NCI-H526 (cell line): ENCODE measurements around the gene RASGRP2.
A peak's percentile ranks its signal among the peaks of the same experiment; 100 is the strongest.

Experiments used
- DNase-seq, 2 experiments: peaks; one replicate each; lab custom pipeline; 2025; lab: John Stamatoyannopoulos, UW

The RASGRP2 gene

GRCh38 chr11:64739871-64740270 is 4.1 kb downstream of the RASGRP2 start:
- no peak for DNase-seq

GRCh38 chr11:64736654-64737053 is 7.3 kb downstream of the RASGRP2 start:
- DNase-seq, result no peak

GRCh38 chr11:64735725-64736259 is 8.2 kb downstream of the RASGRP2 start:
- no peak for DNase-seq

GRCh38 chr11:64734811-64735724 is 8.9 kb downstream of the RASGRP2 start:
- DNase-seq, result no peak

- DNase-seq, result no peak
Observed at GRCh38 chr11:64731601-64732000, 12.3 kb downstream of the RASGRP2 start.

GRCh38 chr11:64729851-64730382 is 14.0 kb downstream of the RASGRP2 start:
- DNase-seq, result peak in 1 of 2 experiments; percentile 52

- no peak for DNase-seq
Observed at GRCh38 chr11:64728757-64729365, 15.1 kb downstream of the RASGRP2 start.

GRCh38 chr11:64726867-64727530 is 16.9 kb downstream of the RASGRP2 start:
- DNase-seq, result no peak

GRCh38 chr11:64726211-64726641 is 17.7 kb downstream of the RASGRP2 start:
- no peak for DNase-seq

- no peak for DNase-seq
Observed at GRCh38 chr11:64724863-64725532, 18.9 kb downstream of the RASGRP2 start.

- no peak for DNase-seq
Observed at GRCh38 chr11:64723907-64724862, 19.8 kb downstream of the RASGRP2 start.

GRCh38 chr11:64723117-64723906 is 20.6 kb downstream of the RASGRP2 start, which contains the start of gene NRXN2:
TSS of gene NRXN2 (minus strand) at chr11:64723197. CDS start at chr11:64713699, 9,498 bp downstream.
- DNase-seq, result peak; percentile 83 to 97

- DNase-seq, result no peak
Observed at GRCh38 chr11:64722141-64723065, 21.5 kb downstream of the RASGRP2 start.

GRCh38 chr11:64721359-64721699 is 22.6 kb downstream of the RASGRP2 start:
- no peak for DNase-seq

GRCh38 chr11:64720640-64721358 is 23.1 kb downstream of the RASGRP2 start:
- DNase-seq, result no peak

- no peak for DNase-seq
Observed at GRCh38 chr11:64720167-64720566, 23.8 kb downstream of the RASGRP2 start.

GRCh38 chr11:64719406-64719805 is 24.5 kb downstream of the RASGRP2 start:
- no peak for DNase-seq

- no peak for DNase-seq
Observed at GRCh38 chr11:64718780-64719124, 25.2 kb downstream of the RASGRP2 start.
